Measurements from ENCODE around the gene MYRF.

DNA sequence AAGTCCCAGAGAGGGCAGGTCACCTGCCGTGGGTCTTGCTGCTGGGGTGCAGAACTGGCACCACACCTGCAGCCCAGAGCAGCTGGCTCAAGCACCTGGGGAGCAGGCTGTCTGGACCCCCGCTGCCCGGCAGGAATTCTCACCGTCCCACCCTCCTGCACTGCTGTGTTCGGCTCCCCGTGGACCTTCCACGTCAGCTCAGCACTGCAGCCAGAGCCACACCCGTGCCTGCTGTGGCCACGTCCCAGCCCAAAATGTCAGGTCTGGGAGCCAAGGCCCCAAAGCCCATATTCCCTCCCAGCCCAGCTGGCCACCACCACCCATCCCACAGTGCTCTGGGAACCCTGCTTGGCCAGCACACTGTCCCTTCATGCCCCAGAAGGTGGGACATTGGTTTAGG lies 28.0 kb upstream of the MYRF start:
- no peak for TF ChIP-seq POLR2A (IDR thresholded peaks at IDR 0.05; ENCODE audit: low read depth, low read length)
- no peak for TF ChIP-seq MAFK (IDR thresholded peaks at IDR 0.05; ENCODE audit: low read depth, low read length)
- TF ChIP-seq, protein P1, sequence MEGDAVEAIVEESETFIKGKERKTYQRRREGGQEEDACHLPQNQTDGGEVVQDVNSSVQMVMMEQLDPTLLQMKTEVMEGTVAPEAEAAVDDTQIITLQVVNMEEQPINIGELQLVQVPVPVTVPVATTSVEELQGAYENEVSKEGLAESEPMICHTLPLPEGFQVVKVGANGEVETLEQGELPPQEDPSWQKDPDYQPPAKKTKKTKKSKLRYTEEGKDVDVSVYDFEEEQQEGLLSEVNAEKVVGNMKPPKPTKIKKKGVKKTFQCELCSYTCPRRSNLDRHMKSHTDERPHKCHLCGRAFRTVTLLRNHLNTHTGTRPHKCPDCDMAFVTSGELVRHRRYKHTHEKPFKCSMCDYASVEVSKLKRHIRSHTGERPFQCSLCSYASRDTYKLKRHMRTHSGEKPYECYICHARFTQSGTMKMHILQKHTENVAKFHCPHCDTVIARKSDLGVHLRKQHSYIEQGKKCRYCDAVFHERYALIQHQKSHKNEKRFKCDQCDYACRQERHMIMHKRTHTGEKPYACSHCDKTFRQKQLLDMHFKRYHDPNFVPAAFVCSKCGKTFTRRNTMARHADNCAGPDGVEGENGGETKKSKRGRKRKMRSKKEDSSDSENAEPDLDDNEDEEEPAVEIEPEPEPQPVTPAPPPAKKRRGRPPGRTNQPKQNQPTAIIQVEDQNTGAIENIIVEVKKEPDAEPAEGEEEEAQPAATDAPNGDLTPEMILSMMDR (conservative IDR thresholded peaks at IDR 0.05; ENCODE audit: low read depth, low read length) = no peak
- TF ChIP-seq, protein P2, sequence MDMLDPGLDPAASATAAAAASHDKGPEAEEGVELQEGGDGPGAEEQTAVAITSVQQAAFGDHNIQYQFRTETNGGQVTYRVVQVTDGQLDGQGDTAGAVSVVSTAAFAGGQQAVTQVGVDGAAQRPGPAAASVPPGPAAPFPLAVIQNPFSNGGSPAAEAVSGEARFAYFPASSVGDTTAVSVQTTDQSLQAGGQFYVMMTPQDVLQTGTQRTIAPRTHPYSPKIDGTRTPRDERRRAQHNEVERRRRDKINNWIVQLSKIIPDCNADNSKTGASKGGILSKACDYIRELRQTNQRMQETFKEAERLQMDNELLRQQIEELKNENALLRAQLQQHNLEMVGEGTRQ (IDR thresholded peaks at IDR 0.05; ENCODE audit: low read depth, low read length) = no peak
- no peak for TF ChIP-seq SMC3 (IDR thresholded peaks at IDR 0.05; ENCODE audit: low read depth, low read length)
- TF ChIP-seq CHD1 (IDR thresholded peaks at IDR 0.05; ENCODE audit: low read depth, low read length) = no peak
- no peak for TF ChIP-seq RFX5 (IDR thresholded peaks at IDR 0.05; ENCODE audit: low read depth, low read length)
- TF ChIP-seq RAD21 (IDR thresholded peaks at IDR 0.05; ENCODE audit: low read length) = no peak
- TF ChIP-seq CEBPB (IDR thresholded peaks at IDR 0.05; ENCODE audit: low read depth, low read length) = no peak
- no peak for TF ChIP-seq MXI1 (IDR thresholded peaks at IDR 0.05; ENCODE audit: borderline replicate concordance, low read depth, low read length)
- no peak for TF ChIP-seq RCOR1 (IDR thresholded peaks at IDR 0.05; ENCODE audit: insufficient replicate concordance, low read length)
- TF ChIP-seq BHLHE40 (IDR thresholded peaks at IDR 0.05; ENCODE audit: low read depth, low read length) = no peak
